ENCODE measurements around the gene CD1B. TPM values are rescaled to one million over a fixed set of nuclear protein-coding genes. Genes with fewer than 3 reads are reported as not detected.

The CD1B gene
- total RNA-seq = not detected in 2 replicates

GRCh38 chr1:158331481-158332150, at the start of gene CD1B:
Gene CD1B, minus strand, starts transcription at chr1:158331531. Its CDS starts 108 bp downstream, at chr1:158331423.

DNA sequence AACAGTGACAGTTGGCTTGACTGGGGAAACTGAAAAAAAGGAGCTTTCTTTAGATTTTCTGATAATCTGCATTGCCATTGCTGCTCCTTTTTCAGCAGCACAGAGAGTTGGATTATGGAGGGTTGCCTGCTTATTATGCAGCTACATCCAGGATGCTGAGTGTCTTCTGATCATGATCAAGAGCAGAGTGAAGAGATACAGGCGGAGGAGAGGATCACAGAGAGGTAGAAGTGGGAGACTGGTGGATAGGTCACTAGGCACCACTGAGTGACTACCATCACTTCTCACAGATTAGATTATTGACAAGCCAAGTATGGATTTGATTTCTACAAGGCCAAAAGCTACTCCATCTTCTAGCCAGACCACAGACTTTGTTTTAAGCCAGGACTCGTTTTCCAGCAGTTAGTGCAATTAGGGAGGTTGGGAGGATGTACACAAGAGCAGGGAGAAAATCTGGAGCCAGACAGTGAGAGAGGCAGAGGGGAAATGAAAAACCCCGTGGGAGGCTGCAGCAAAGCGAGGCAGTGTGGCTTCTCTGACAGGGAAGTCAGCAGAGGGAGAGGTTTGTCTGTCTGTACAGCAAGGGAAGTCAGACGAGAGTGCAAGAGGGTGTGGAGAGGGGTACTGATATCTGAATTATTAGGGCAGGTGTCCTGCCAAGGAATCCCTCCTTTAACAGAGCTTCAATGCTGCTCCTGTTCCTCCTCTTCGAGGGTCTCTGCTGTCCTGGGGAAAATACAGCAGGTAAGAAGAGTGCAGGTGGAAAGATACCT, 22.2 kb upstream of the CD1B start, which contains the start of gene CD1E:
Gene CD1E (plus strand): TSS at position 592 of the 773 bp plus-strand sequence. CDS start 95 bp downstream, at position 687.

GRCh38 chr1:158289811-158290210, 41.5 kb downstream of the CD1B start, which contains the start of gene CD1C:
Gene CD1C, plus strand, starts transcription at chr1:158289923. Its CDS starts 142 bp downstream, at chr1:158290065.

Other genes with a start within 250 kb of the CD1B start
- 1.00 and 5.5 TPM in 2 replicates for gene CD1D, start 150.6 kb downstream of the CD1B start, total RNA-seq
- not detected in 2 replicates for gene CD1A, start 77.1 kb downstream of the CD1B start, total RNA-seq
- not detected in 2 replicates for gene CD1C, start 41.6 kb downstream of the CD1B start, total RNA-seq
- gene CD1E, start 22.4 kb upstream of the CD1B start, total RNA-seq = not detected in 2 replicates
- not detected in 2 replicates for gene OR10T2, start 67.9 kb upstream of the CD1B start, total RNA-seq
- not detected in 2 replicates for gene OR10K2, start 94.7 kb upstream of the CD1B start, total RNA-seq
- gene OR10K1, start 130.3 kb upstream of the CD1B start, total RNA-seq = not detected in 2 replicates
- gene OR10R2, start 140.7 kb upstream of the CD1B start, total RNA-seq = not detected in 2 replicates
- not detected in 2 replicates for gene OR6Y1, start 222.9 kb upstream of the CD1B start, total RNA-seq
- not detected in 2 replicates for gene OR6P1, start 239.0 kb upstream of the CD1B start, total RNA-seq
- not detected in 2 replicates for gene OR10X1, start 248.4 kb upstream of the CD1B start, total RNA-seq

Data from nasal cavity respiratory epithelium epithelial cell of viscerocranial mucosa (primary cell).